MCF 10A (cell line): ENCODE measurements around the gene RSPO4. TPM values are rescaled to one million over a fixed set of nuclear protein-coding genes. Genes with fewer than 3 reads are reported as not detected.

Experiments used
- BruUV-seq: library from RNA; stranded (reverse); fragments of 400-500 nt; replicated peaks from 2 replicates; lab custom pipeline; 2021; lab: Mats Ljungman, UMichigan
- CTCF ChIA-PET: fragments of 300-600 bp; sonication (Branson Sonifier 250); formaldehyde crosslinking; extraction: SDS; loops from one replicate; lab custom pipeline; 2021; ENCODE audit warnings: antibody characterized with exemption, inconsistent platforms; lab: Yijun Ruan, JAX
- POLR2A ChIA-PET: fragments of 300-600, 350-650 bp; sonication (Branson Sonifier 250); formaldehyde crosslinking; extraction: SDS; loops from one replicate; lab custom pipeline; 2020; ENCODE audit warnings: antibody characterized with exemption, inconsistent platforms; lab: Yijun Ruan, JAX
- DNase-seq: peaks from one replicate; pipeline ENCODE4 v3.0.0-alpha.2; 2018; ENCODE audit not compliant: unreplicated experiment
- H3K27ac Mint-ChIP-seq: one replicate; pipeline ENCODE4 v1.8.0; 2022; ENCODE audit warnings: mild to moderate bottlenecking, low read depth, mixed read lengths; ENCODE audit not compliant: unreplicated experiment
- H3K27me3 Mint-ChIP-seq: one replicate; pipeline ENCODE4 v1.8.0; 2022; ENCODE audit warnings: mixed read lengths; ENCODE audit not compliant: insufficient read depth, unreplicated experiment
- H3K36me3 Mint-ChIP-seq: one replicate; pipeline ENCODE4 v1.8.0; 2022; ENCODE audit warnings: mild to moderate bottlenecking, moderate library complexity, mixed read lengths; ENCODE audit not compliant: insufficient read depth, unreplicated experiment
- H3K4me1 Mint-ChIP-seq: one replicate; pipeline ENCODE4 v1.8.0; 2022; ENCODE audit warnings: mixed read lengths; ENCODE audit not compliant: insufficient read depth, unreplicated experiment
- H3K4me3 Mint-ChIP-seq: one replicate; pipeline ENCODE4 v1.8.0; 2022; ENCODE audit warnings: mild to moderate bottlenecking, moderate library complexity, mixed read lengths; ENCODE audit not compliant: unreplicated experiment
- H3K9me3 Mint-ChIP-seq: one replicate; pipeline ENCODE4 v1.8.0; 2022; ENCODE audit warnings: mixed read lengths; ENCODE audit not compliant: unreplicated experiment
- intact Hi-C: fragments of 100-400 bp; cut with micrococcal nuclease; formaldehyde crosslinking; loops from 2 replicates; pipeline ENCODE4 v1.14.1; 2022
- total RNA-seq: library from RNA; stranded (reverse); gene quantifications from 2 replicates; pipeline ENCODE4 v1.2.3, GENCODE V29; 2022
- TF ChIP-seq, protein P1 (sequence below): fragments of 200-600 bp; IDR thresholded peaks from one replicate; pipeline ENCODE4 v1.8.0; 2022; ENCODE audit warnings: antibody characterized with exemption, mild to moderate bottlenecking; ENCODE audit not compliant: unreplicated experiment

RSPO4 gene
- total RNA-seq, 1 experiment from 2014 or later = not detected

DNA sequence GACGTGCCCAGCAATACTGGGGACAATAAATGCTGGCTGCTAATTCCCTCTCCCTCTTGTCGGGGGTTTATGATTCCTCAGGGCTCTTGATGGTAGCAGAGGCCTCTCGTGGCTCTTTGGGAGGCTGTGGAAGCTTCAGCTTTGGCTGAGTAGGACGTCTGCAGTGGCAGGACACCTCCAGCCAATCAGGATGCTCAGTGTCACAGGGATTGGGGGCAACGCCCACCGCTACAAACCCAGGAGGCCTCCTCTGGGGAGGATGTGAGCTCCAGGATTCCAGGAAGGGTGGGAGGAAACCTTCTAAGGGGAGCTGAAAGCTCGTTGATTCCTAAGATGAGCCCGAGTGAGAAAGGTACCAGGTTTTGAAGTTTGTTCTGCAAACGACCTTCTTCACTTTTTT is 19.4 kb downstream of the RSPO4 start:
- DNase-seq = no peak
- POLR2A ChIA-PET = no interaction called here
- H3K27ac Mint-ChIP-seq = no peak overlapping the region
- no TSS peak for BruUV-seq
- no peak overlapping the region for H3K4me3 Mint-ChIP-seq
- H3K36me3 Mint-ChIP-seq = no peaks in the 10 kb centered on the region
- H3K9me3 Mint-ChIP-seq = no peaks in the 10 kb centered on the region
- CTCF ChIA-PET = interaction anchor here (0.7 to 1.8 kb wide), 3 partner anchors 8 to 124 kb away, joined by 3 to 6 read pairs (median 4); no protein-coding TSS in a partner anchor
- TF ChIP-seq, protein P1, sequence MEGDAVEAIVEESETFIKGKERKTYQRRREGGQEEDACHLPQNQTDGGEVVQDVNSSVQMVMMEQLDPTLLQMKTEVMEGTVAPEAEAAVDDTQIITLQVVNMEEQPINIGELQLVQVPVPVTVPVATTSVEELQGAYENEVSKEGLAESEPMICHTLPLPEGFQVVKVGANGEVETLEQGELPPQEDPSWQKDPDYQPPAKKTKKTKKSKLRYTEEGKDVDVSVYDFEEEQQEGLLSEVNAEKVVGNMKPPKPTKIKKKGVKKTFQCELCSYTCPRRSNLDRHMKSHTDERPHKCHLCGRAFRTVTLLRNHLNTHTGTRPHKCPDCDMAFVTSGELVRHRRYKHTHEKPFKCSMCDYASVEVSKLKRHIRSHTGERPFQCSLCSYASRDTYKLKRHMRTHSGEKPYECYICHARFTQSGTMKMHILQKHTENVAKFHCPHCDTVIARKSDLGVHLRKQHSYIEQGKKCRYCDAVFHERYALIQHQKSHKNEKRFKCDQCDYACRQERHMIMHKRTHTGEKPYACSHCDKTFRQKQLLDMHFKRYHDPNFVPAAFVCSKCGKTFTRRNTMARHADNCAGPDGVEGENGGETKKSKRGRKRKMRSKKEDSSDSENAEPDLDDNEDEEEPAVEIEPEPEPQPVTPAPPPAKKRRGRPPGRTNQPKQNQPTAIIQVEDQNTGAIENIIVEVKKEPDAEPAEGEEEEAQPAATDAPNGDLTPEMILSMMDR = no peak
- intact Hi-C loops = no loop called here
- peaks cover 7% of the 10 kb centered on the region for H3K4me1 Mint-ChIP-seq
- H3K27me3 Mint-ChIP-seq = peaks cover 62% of the 10 kb centered on the region

DNA sequence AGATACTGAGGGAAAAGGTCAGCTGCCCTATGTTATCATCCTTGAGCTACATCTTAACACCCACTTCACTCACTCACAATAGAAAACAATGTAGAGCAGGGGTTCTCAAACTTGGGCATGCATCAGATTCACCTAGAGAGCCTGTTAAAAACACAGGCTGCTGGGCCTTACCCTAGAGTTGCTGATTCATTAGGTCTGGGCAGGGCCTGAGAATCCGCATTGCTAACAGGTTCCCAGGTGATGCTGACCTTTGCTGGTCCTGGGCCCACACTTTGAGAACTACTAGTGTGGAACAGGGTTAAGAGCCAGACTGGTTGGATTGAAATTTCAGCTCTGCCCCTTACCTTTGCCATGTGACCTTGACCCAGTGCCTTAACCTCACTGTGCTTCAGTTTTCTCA is 25.1 kb downstream of the RSPO4 start:
- ChIA-PET CTCF (interaction anchor here (0.5 to 1.6 kb wide), 4 partner anchors 13 to 142 kb away, joined by 3 to 5 read pairs (median 3); no protein-coding TSS in a partner anchor), POLR2A (interaction anchor here (0.6 kb wide), 1 partner anchor 182 kb away, joined by 3 read pairs; no protein-coding TSS in a partner anchor)
- Mint-ChIP-seq H3K9me3 (no peaks in the 10 kb centered on the region), H3K27me3 (peaks cover 41% of the 10 kb centered on the region), H3K4me1 (peaks cover 8% of the 10 kb centered on the region), H3K36me3 (no peaks in the 10 kb centered on the region), H3K27ac (no peak overlapping the region), H3K4me3 (no peak overlapping the region)
- no peak for DNase-seq
- intact Hi-C loops = no loop called here
- BruUV-seq = no TSS peak
- TF ChIP-seq, protein P1 = no peak

DNA sequence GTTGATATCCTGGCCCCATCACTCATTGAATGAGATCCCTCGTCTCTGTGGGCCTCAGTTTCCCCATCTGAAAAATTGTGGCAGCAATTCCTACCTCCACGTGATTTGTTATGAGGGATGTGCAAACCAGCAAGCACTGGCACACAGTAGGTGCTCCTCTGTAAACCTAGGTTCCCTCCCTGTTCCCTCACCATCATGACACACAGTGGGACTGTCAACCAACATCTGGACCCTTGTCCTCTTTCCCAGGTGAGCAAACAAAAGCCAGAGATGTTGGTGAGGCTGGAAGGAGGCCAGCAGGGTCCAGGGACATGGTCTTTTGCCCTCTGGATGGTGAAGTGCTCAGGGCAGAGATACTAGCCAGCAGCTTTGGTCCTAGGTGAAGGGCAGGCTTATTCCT is 26.1 kb downstream of the RSPO4 start:
- Mint-ChIP-seq H3K36me3 (no peaks in the 10 kb centered on the region), H3K27me3 (peaks cover 32% of the 10 kb centered on the region), H3K9me3 (no peaks in the 10 kb centered on the region), H3K4me1 (peaks cover 8% of the 10 kb centered on the region), H3K27ac (no peak overlapping the region), H3K4me3 (no peak overlapping the region)
- intact Hi-C loops = no loop called here
- no TSS peak for BruUV-seq
- CTCF ChIA-PET = interaction anchor here (0.7 to 1.6 kb wide), 8 partner anchors 14 to 237 kb away, joined by 3 to 7 read pairs (median 3); no protein-coding TSS in a partner anchor
- TF ChIP-seq, protein P1 = no peak
- DNase-seq = no peak
- POLR2A ChIA-PET = no interaction called here

DNA sequence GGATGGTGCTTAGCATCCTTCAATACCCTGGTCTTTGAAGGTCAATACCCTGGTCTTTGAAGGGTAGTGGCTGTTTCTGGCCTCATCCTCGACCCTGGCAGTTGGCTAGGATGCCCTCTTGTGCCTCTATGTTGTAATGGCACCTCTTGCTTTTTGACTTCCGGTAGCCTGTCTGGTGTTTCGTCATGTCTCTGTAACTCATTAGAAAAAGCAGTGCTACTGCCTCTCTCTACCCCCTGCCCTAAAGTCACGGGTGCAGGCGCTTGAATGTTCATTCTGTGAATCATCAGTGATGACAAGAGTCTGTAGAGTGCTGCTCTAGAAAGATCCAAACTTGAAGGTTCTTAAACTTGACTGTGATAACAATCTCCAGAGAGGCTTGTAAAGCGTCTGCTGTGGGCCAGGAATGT is 28.3 kb downstream of the RSPO4 start:
- peak; percentile 67 for DNase-seq
- H3K27me3 Mint-ChIP-seq = peaks cover 32% of the 10 kb centered on the region
- intact Hi-C loops = loop anchor here (5.0 kb wide), 1 partner anchor 156 kb away; no protein-coding TSS in a partner anchor
- H3K4me3 Mint-ChIP-seq = no peak overlapping the region
- no TSS peak for BruUV-seq
- TF ChIP-seq, protein P1 = peak; percentile 48
- no peak overlapping the region for H3K27ac Mint-ChIP-seq
- peaks cover 8% of the 10 kb centered on the region for H3K4me1 Mint-ChIP-seq
- CTCF ChIA-PET = interaction anchor here (0.6 to 5.2 kb wide), 9 partner anchors 17 to 467 kb away, joined by 3 to 48 read pairs (median 4); no protein-coding TSS in a partner anchor
- H3K36me3 Mint-ChIP-seq = peaks cover 5% of the 10 kb centered on the region
- POLR2A ChIA-PET = no interaction called here
- H3K9me3 Mint-ChIP-seq = no peaks in the 10 kb centered on the region
